Suppressor macrophage (primary cell): Measurements from ENCODE around the gene DERL3.

Experiments used
- DNase-seq, 4 experiments: peaks; one replicate each; pipeline ENCODE4 v3.0.0-alpha.2; 2020 to 2022

DERL3 gene

DNA sequence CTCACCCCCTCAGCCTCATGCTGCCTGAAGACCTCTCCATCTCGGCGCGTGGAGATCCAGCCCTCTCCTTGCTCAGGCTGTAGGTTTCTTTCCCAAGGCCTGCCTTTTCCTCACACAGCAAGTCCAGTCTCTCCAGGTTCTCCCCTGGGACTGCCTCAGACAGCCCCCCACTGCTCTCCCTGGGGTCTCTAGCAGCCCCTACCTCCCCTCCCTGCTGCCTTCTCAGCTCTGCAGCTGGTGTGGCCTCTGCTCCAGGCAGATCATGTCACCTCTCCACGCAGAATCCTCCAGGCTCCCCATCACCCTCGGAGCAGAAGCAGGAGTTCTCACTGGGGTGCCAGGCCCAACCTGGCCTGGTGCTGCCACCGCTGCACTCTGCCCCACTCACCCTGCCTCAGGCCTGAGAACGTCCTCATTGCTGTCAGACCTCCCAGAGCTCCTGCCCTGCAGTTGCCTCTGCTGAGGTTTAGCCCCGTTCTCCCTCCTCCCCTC is 36.9 kb downstream of the DERL3 start:
- no peak for DNase-seq

DNA sequence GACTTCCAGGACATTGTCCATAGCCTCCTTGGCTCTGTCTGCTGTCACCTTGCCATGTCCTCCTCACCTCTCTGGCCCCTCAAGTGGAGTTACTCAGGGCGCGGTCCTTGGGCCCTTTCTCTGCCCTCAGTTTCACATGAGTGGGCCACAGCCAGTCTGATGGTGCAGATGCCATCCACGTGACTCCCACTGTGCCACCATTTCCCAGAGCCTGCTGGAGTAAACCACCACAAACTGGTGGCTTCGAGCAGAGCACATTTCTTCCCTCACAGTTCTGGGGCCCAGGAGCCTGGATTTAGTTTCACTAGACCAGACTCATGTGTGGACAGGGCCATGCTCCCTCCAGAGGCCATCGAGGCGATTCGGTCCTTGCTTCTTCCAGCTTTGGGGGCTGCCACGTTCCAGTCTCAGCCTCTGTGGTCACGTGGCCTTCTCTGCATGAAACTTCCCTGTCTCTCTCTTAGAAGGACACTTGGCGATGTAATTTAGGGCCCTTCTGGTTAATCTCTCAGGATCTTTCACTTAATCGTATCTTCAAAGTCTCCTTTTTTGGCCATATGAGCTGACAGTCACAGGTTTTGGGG is 37.5 kb downstream of the DERL3 start:
- DNase-seq: no peak

DNA sequence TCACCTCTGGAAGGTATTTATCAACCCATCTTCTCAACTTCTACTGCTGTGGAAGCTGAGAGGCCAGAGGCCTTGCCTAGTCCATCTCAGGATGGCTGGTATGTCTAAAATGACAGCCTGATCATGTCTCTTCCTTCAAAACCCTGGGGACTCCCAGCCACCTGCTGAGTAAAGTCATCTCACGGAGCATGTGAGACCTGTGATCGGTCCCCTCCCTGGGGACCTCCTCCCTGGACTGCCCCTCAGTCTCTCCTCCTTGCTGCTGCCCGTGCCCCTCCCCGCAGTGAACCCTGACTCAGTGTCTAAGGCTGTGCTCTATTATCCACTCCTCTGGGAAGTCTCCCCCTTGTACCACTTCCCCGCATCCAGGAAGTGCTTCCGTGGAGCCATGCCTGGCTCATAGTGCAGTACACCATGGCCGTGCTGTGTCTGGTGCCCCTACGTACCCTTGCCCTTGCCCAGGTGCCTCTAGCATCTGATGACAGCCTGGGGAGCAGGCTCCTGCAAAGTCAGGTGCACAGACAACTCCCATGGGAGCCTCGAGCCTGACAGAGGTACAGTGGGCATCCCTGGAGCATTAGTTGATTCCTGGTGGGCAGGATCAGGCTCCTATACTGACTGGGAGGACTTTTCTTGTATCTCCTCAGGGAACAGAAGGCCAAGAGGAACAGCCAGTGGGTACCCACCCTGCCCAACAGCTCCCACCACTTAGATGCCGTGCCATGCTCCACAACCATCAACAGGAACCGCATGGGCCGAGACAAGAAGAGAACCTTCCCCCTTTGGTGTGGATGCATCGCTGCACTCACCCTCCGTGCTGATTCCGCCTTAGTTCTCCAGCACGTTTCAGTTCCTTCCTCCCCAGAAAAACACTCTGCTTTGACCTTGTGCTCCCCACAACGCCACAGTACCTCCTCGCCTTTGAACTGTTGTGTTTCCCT is 38.2 kb downstream of the DERL3 start:
- no peak for DNase-seq

DNA sequence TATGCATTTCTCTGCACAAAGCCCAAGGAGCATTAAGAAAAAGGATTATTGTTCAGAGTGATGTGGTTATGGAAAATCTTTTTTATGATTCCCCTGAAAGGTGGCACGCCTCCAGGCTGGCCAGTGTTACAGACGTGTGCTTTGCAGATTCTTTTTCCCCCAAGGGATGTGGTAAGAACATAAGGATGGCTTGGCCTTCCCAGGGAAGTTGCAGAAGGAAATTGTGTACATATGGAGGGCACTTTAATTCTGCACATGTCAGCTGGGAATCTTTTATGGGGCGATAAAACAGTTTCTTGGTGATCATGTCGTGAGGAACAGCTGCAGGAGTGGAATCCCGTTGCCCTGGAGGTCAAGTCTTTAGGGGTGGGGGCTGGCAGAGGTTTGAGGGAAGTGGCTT is 42.3 kb downstream of the DERL3 start:
- DNase-seq: no peak

- DNase-seq: no peak
These were observed 45.5 kb downstream of the DERL3 start for GRCh38 chr22:23793326-23793725.

DNA sequence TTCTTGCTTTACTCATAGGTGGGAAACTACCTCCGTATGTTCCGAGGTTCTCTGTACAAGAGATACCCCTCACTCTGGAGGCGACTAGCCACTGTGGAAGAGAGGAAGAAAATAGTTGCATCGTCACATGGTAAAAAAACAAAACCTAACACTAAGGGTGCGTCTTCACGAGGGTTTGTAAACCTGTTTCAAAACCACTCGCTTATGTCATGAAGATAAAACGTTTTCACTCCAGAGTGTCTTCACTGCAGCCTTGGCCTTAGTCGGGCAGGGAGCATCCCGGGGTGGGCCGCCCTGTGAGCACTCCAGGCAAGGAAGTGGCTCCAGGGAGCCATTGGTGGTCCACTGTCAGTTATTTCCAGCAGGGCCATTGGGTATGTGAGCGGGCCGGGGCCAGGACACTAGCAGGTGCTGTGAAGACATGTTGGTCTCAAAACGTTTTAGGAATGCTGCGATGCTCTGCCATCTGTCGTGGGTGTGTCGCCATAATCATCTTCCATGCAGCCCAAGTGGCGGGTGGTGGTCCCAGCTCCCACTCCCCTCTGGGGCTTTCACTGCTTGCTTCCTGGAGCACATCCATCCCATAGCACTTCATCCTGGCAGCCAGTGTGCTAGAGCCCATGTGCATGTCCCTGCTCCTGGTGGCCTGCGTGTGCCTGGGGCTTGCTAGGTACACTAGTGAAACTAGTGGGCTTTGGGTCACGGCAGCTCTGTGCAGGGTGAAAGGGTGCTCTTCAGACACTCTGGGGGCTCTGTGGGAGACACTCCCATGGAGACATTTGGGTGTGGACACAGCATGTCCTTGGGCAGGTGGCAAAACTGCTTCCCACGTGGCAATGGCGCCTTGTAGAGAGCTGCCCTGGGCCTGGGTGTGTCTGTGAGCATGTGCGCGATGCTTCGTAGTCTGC is 46.8 kb downstream of the DERL3 start:
- no peak for DNase-seq

- DNase-seq: no peak
These were observed 47.7 kb downstream of the DERL3 start for GRCh38 chr22:23790819-23791737.

- no peak for DNase-seq
These were observed 49.2 kb downstream of the DERL3 start for GRCh38 chr22:23789638-23790037.

GRCh38 chr22:23789121-23789520 is 49.7 kb downstream of the DERL3 start:
- DNase-seq: no peak

GRCh38 chr22:23787910-23788309 is 50.9 kb downstream of the DERL3 start:
- DNase-seq: no peak

DNA sequence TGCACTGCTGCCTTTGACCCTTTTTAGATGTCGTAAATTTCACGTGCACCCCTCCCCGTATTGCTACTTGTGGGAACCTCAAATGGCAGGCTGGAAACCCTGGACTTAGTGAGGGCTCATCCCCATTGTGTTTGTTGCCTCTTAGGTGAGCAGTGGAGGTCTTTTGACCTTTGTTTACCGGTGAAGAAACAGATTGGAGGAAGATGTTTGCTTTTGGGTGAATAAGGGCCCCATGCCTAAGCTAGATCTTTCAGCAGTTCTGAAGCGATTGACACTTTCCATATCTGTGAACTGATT is 51.3 kb downstream of the DERL3 start:
- no peak for DNase-seq

GRCh38 chr22:23786752-23787599 is 51.8 kb downstream of the DERL3 start, which contains the start of gene SMARCB1:
Gene SMARCB1 (plus strand): TSS chr22:23786966. CDS start chr22:23787170, 204 bp downstream.
- peak; percentile 94 to 98 (median 97) for DNase-seq

DNA sequence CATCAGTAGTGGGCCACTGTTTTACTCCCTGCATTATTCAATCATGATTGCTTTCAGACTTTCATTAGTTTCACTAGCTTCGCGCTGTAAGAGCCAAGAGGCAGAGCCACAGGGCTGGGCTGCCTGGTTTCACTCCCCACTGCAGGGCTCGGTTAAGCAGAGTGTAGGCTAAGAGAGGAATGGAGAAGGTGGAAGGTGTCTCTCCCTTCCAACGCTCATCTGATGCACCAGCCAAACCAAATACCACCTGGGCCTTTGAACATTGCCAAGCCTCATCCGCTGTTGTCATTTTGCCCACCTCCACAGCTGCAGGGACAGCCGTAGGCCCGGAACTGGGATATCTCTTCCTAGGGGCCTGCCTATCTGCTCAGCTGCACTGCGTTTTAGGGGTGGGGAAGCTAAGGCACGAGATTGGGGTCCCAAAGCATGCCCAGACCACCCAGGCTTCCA is 52.5 kb downstream of the DERL3 start:
- DNase-seq: no peak
